Epithelial cell of esophagus (primary cell): ENCODE results near the gene NEB.
A peak's percentile ranks its signal among the peaks of the same experiment; 100 is the strongest.
"Not testable (repeated sequence)": the region's sequence is repeated elsewhere in the genome, so short reads cannot be mapped to it uniquely, and the experiment has no call there.

Experiments used
- DNase-seq: peaks from one replicate; pipeline ENCODE4 v3.0.0; 2010; ENCODE audit warnings: low read depth
- H3K4me3 ChIP-seq: 2 replicates; pipeline ENCODE4 v1.5.1; 2011; ENCODE audit warnings: mild to moderate bottlenecking, low read length, control low read depth
- CTCF ChIP-seq: IDR thresholded peaks from 2 replicates; pipeline ENCODE4 v1.5.1; 2011; ENCODE audit warnings: low read depth, mild to moderate bottlenecking, low read length, control low read depth, inconsistent platforms; ENCODE audit not compliant: insufficient read depth; ENCODE audit errors: missing control alignments

Gene NEB

GRCh38 chr2:151596903-151597608 is 137.2 kb downstream of the NEB start:
- not testable (repeated sequence) for H3K4me3 ChIP-seq

GRCh38 chr2:151591908-151592255 is 142.4 kb downstream of the NEB start:
- not testable (repeated sequence) for H3K4me3 ChIP-seq, DNase-seq

More at GRCh38 chr2:151596903-151597608, 137.2 kb downstream of the NEB start:
- not testable (repeated sequence) for DNase-seq

- not testable (repeated sequence) for DNase-seq, H3K4me3 ChIP-seq
These were observed 142.9 kb downstream of the NEB start for GRCh38 chr2:151591250-151591907.

- not testable (repeated sequence) for H3K4me3 ChIP-seq, DNase-seq
These were observed 153.0 kb downstream of the NEB start for GRCh38 chr2:151581300-151581699.

- DNase-seq: not testable (repeated sequence)
These were observed 153.6 kb downstream of the NEB start for GRCh38 chr2:151580697-151581096.

GRCh38 chr2:151577116-151577515 is 157.2 kb downstream of the NEB start:
- TF ChIP-seq CTCF: no peak
- no peak overlapping the region for H3K4me3 ChIP-seq
- no peak for DNase-seq

More at GRCh38 chr2:151580697-151581096, 153.6 kb downstream of the NEB start:
- H3K4me3 ChIP-seq: not testable (repeated sequence)

GRCh38 chr2:151576080-151576479 is 158.2 kb downstream of the NEB start:
- TF ChIP-seq CTCF: no peak
- no peak for DNase-seq
- H3K4me3 ChIP-seq: no peak overlapping the region

GRCh38 chr2:151575338-151575737 is 158.9 kb downstream of the NEB start:
- no peak for TF ChIP-seq CTCF
- no peak overlapping the region for H3K4me3 ChIP-seq
- DNase-seq: peak; percentile 52

GRCh38 chr2:151570191-151570590 is 164.1 kb downstream of the NEB start:
- no peak overlapping the region for H3K4me3 ChIP-seq

More at GRCh38 chr2:151570191-151570590, 164.1 kb downstream of the NEB start:
- TF ChIP-seq CTCF: no peak
- no peak for DNase-seq
